GM12892 (cell line): ENCODE measurements around the gene ARHGEF6.

ENCODE experiments used
- DNase-seq: peaks from one replicate; pipeline ENCODE4 v3.0.0; 2011; ENCODE audit not compliant: insufficient read length
- FAIRE-seq: peaks from 2 replicates; lab custom pipeline; 2011; peaks lifted over from hg19 to GRCh38; lab: Jason Lieb, UNC
- POLR2A ChIP-seq: IDR thresholded peaks from 2 replicates; pipeline ENCODE4 v1.6.1; 2011; ENCODE audit warnings: low read depth, low read length, control low read depth
- POLR2AphosphoS5 ChIP-seq: IDR thresholded peaks from 2 replicates; pipeline ENCODE4 v1.6.1; 2011; ENCODE audit warnings: low read depth, low read length, control low read depth
- TAF1 ChIP-seq: IDR thresholded peaks from 2 replicates; pipeline ENCODE4 v1.6.1; 2011; ENCODE audit warnings: low read depth, mild to moderate bottlenecking, control low read depth, low read length, borderline replicate concordance

Gene ARHGEF6

DNA sequence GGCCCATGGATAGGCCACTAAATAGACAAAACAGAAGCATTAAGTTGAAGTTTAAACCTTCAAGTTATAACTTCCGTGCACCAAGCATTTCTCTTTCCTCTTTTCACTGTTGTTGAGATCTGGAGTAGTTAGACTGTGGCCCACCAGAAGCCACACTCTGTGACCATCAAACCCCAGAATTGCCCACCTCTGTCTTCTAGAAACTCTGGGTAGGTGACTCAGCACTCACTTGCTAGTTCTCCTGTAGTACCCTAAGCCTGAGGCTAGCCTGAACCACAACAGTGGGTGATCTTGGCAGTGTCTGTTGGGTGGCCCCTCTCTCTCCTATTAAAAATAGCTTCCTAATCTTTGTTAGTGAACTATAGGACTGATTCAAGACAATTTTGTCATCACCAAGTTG, 157.3 kb downstream of the ARHGEF6 start:
- DNase-seq (no peak), FAIRE-seq (no peak)
- TF ChIP-seq POLR2A (no peak), POLR2AphosphoS5 (no peak), TAF1 (no peak)

DNA sequence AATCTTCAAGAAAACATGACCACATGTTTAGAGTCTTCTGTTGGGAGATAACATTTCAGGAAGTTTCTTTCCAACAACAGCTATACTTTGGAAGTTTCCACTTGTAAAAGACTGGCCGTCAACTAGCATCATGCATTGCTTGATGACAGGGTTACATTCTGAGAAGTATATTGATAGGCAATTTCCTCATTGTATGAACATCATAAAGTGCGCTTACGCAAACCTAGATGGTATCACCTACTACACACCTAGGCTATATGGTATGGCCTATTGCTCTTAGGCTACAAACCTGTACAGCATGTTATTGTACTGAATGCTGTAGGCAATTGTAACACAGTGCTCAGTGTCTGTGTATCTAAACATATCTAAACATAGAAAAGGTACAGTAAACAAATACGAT, 158.2 kb downstream of the ARHGEF6 start:
- no peak for TF ChIP-seq POLR2AphosphoS5
- no peak for TF ChIP-seq TAF1
- no peak for TF ChIP-seq POLR2A
- no peak for DNase-seq
- no peak for FAIRE-seq

DNA sequence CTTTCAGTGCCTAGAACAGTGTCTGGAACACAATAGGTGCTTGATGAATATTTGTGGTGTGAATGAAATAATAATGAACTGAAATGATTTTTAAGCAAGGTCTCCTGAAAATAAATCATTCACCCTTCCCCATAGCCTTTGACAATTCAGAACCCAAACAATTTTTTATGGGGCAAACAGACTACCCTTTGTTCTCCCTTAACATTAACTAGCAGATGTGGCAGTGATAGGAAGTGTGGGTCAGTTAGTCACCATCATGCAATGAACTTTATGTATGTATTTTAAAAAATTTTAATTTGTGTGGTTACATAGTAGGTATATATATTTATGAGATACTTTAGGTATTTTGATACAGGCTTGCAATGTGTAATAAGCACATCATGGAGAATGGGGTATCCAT, 160.0 kb downstream of the ARHGEF6 start:
- no peak for DNase-seq
- TF ChIP-seq TAF1 (no peak), POLR2A (no peak), POLR2AphosphoS5 (no peak)
- no peak for FAIRE-seq

DNA sequence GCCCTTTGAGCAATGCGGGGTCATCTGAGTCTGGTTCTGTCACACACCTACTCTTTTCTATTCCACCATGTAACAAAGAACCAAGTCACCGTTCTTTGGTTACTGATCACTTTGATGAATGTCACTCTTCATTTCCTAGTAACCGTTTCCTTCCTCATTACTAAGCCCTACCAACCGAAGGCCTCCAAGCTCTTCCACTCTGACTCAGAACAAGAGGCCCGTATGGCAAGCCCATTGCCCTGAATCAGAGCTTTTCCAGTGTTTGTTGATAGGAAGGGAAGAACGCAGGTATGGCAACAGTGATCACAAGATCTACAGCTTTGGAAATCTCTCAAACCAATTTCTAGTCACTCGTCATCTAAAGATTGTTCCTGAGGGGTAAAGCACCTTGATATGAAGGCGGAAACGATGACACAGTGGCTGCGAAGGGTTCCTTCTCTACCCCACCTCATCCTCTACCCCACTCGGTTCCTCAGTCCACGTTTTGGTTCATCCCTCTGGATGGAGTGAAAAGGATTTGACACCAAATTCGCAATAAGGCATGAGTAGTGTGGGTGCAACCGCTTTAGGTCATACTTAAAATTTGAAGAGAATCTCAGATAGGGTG, 160.7 kb downstream of the ARHGEF6 start:
- peak; percentile 33 for FAIRE-seq
- TF ChIP-seq POLR2AphosphoS5: no peak
- TF ChIP-seq POLR2A: no peak
- no peak for TF ChIP-seq TAF1

DNA sequence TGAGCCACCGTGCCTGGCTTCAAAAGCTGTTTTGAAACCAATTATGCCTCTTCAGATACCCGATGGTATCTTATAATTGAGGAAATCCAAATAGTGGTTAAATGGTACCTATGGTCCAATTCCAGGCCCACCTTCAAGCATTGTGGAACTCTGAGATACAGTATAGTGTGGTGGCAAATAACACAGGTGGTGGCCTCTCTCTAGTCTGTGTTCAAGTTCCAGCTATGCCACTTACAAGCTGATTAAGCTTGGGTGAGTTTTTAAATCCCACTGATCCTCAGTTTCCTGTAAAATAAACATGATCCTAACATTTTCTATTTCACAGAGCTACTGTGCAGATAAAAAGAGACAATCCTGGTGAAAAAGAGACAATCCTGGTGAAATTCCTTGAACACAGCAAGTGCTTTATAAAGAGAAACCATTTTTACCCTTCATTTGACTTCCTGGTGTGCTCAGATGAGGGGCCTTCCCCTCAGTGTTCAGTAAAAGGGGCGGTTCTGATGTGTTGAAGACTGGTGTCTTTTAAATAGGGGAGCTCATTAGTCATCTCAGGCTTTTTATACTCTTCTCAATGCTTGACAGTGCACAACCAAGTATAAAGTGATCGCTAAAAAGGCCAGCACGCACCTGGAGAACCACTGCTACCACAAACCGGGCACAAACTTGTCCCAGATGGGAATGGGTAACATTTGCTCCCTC, 163.6 kb downstream of the ARHGEF6 start:
- DNase-seq (peak; percentile 16), FAIRE-seq (peak; percentile 56)
- TF ChIP-seq POLR2A: no peak
- TF ChIP-seq POLR2AphosphoS5: no peak
- no peak for TF ChIP-seq TAF1

More for the DNA sequence above, 160.7 kb downstream of the ARHGEF6 start:
- no peak for DNase-seq
